DMS114 treated with DMSO at 0.1 percent for 48 hours (cell line): ENCODE data around the gene ATF6B.
"Not testable (repeated sequence)": the region's sequence is repeated elsewhere in the genome, so short reads cannot be mapped to it uniquely, and the experiment has no call there.

Source experiments
- DNase-seq: peaks from one replicate; lab custom pipeline; 2025; ENCODE audit not compliant: unreplicated experiment; lab: John Stamatoyannopoulos, UW

Gene ATF6B

GRCh38 chr6:32108727-32109113 lies 19.3 kb downstream of the ATF6B start:
- DNase-seq: no peak

GRCh38 chr6:32108094-32108627 lies 19.9 kb downstream of the ATF6B start:
- no peak for DNase-seq

- no peak for DNase-seq
These were observed 20.6 kb downstream of the ATF6B start for GRCh38 chr6:32107406-32107805.

GRCh38 chr6:32105433-32105832 lies 22.6 kb downstream of the ATF6B start:
- no peak for DNase-seq

- DNase-seq: no peak
These were observed 25.8 kb downstream of the ATF6B start for GRCh38 chr6:32102255-32102654.

GRCh38 chr6:32100251-32100650 lies 27.8 kb downstream of the ATF6B start:
- not testable (repeated sequence) for DNase-seq

- DNase-seq: no peak
These were observed 30.7 kb downstream of the ATF6B start for GRCh38 chr6:32097364-32097763.

- DNase-seq: no peak
These were observed 31.4 kb downstream of the ATF6B start for GRCh38 chr6:32096394-32097258.

- no peak for DNase-seq
These were observed 32.0 kb downstream of the ATF6B start for GRCh38 chr6:32096087-32096393.

- DNase-seq: no peak
These were observed 32.5 kb downstream of the ATF6B start for GRCh38 chr6:32095338-32096086.

GRCh38 chr6:32092760-32093497 lies 35.1 kb downstream of the ATF6B start:
- DNase-seq: no peak

- no peak for DNase-seq
These were observed 38.8 kb downstream of the ATF6B start for GRCh38 chr6:32089082-32089828.

- no peak for DNase-seq
These were observed 39.5 kb downstream of the ATF6B start for GRCh38 chr6:32088487-32089049.

- no peak for DNase-seq
These were observed 40.2 kb downstream of the ATF6B start for GRCh38 chr6:32087574-32088486.

GRCh38 chr6:32086661-32087573 lies 41.1 kb downstream of the ATF6B start:
- DNase-seq: no peak

- no peak for DNase-seq
These were observed 42.1 kb downstream of the ATF6B start for GRCh38 chr6:32085759-32086459.

- DNase-seq: no peak
These were observed 43.3 kb downstream of the ATF6B start for GRCh38 chr6:32084780-32085179.
